Mesothelial cell of epicardium (in vitro differentiated cells): ENCODE data around the gene SFXN4. TPM values are rescaled to one million over a fixed set of nuclear protein-coding genes. Genes with fewer than 3 reads are reported as not detected.
A peak's percentile ranks its signal among the peaks of the same experiment; 100 is the strongest.

Source experiments
- DNase-seq, 2 experiments: peaks; one replicate each; pipeline ENCODE4 v3.0.0; 2021; ENCODE audit warnings: low spot score in 2 of 2; ENCODE audit not compliant: unreplicated experiment in 2 of 2
- H3K27ac Mint-ChIP-seq: 2 replicates; pipeline ENCODE4 v1.8.0; 2021; ENCODE audit warnings: mixed read lengths
- H3K27me3 Mint-ChIP-seq: 2 replicates; pipeline ENCODE4 v1.8.0; 2021; ENCODE audit warnings: low read depth, mixed read lengths
- H3K36me3 Mint-ChIP-seq: 2 replicates; pipeline ENCODE4 v1.8.0; 2021; ENCODE audit warnings: mixed read lengths
- H3K4me1 Mint-ChIP-seq: 2 replicates; pipeline ENCODE4 v1.8.0; 2021; ENCODE audit warnings: mixed read lengths
- H3K4me3 Mint-ChIP-seq: 2 replicates; pipeline ENCODE4 v1.8.0; 2021; ENCODE audit warnings: mild to moderate bottlenecking, moderate library complexity, mixed read lengths
- H3K9me3 Mint-ChIP-seq: 2 replicates; pipeline ENCODE4 v1.8.0; 2021; ENCODE audit warnings: mixed read lengths
- CTCF ChIP-seq: fragments of 200-600 bp; sonication (generic); IDR thresholded peaks from one replicate; pipeline ENCODE4 v1.5.0; 2021; ENCODE audit warnings: antibody characterized with exemption; ENCODE audit not compliant: unreplicated experiment
- total RNA-seq: library from RNA; stranded (reverse); gene quantifications from 3 replicates; pipeline ENCODE4 v1.2.1, GENCODE V29; 2021

Gene SFXN4
- total RNA-seq, 1 donor from 2014 or later = 37.2 TPM

GRCh38 chr10:119199231-119199992 lies 33.9 kb upstream of the SFXN4 start:
- Mint-ChIP-seq H3K36me3 (no peaks in the 10 kb centered on the region), H3K9me3 (no peaks in the 10 kb centered on the region), H3K4me1 (peaks cover 2% of the 10 kb centered on the region), H3K27ac (no peak overlapping the region), H3K4me3 (no peak overlapping the region), H3K27me3 (peaks cover 17% of the 10 kb centered on the region)
- peak; percentile 38 to 60 for DNase-seq
- TF ChIP-seq CTCF = peak; percentile 20

GRCh38 chr10:119198438-119198837 lies 32.9 kb upstream of the SFXN4 start:
- Mint-ChIP-seq H3K4me1 (peaks cover 2% of the 10 kb centered on the region), H3K9me3 (no peaks in the 10 kb centered on the region), H3K27ac (no peak overlapping the region), H3K4me3 (no peak overlapping the region), H3K27me3 (peaks cover 17% of the 10 kb centered on the region), H3K36me3 (no peaks in the 10 kb centered on the region)
- no peak for DNase-seq
- TF ChIP-seq CTCF = peak; percentile 21

GRCh38 chr10:119197921-119198320 lies 32.4 kb upstream of the SFXN4 start:
- Mint-ChIP-seq H3K27ac (no peak overlapping the region), H3K4me3 (no peak overlapping the region)
- DNase-seq = no peak

GRCh38 chr10:119191881-119192280 lies 26.4 kb upstream of the SFXN4 start:
- Mint-ChIP-seq H3K27me3 (peaks cover 2% of the 10 kb centered on the region), H3K36me3 (no peaks in the 10 kb centered on the region), H3K4me3 (no peak overlapping the region), H3K27ac (no peak overlapping the region), H3K9me3 (no peaks in the 10 kb centered on the region), H3K4me1 (peaks cover 8% of the 10 kb centered on the region)
- TF ChIP-seq CTCF = no peak
- no peak for DNase-seq

More at GRCh38 chr10:119197921-119198320, 32.4 kb upstream of the SFXN4 start:
- TF ChIP-seq CTCF = no peak
- H3K27me3 Mint-ChIP-seq = peaks cover 19% of the 10 kb centered on the region
- no peaks in the 10 kb centered on the region for H3K9me3 Mint-ChIP-seq
- H3K36me3 Mint-ChIP-seq = no peaks in the 10 kb centered on the region
- H3K4me1 Mint-ChIP-seq = peaks cover 2% of the 10 kb centered on the region

- H3K4me1 Mint-ChIP-seq = peaks cover 8% of the 10 kb centered on the region
- no peak overlapping the region for H3K27ac Mint-ChIP-seq
- H3K27me3 Mint-ChIP-seq = peaks cover 2% of the 10 kb centered on the region
- DNase-seq = no peak
- no peak for TF ChIP-seq CTCF
- no peaks in the 10 kb centered on the region for H3K9me3 Mint-ChIP-seq
- H3K36me3 Mint-ChIP-seq = no peaks in the 10 kb centered on the region
- no peak overlapping the region for H3K4me3 Mint-ChIP-seq
Measured at GRCh38 chr10:119190954-119191785, 25.7 kb upstream of the SFXN4 start.
